Stimulated activated CD4-positive, alpha-beta T cell treated with anti-CD3 and anti-CD28 coated beads, Interleukin-15, amount 100 ng/mL, for 1 hour (primary cell): ENCODE measurements around the gene ZNF383.

Experiments used
- DNase-seq, 2 donors: peaks; one replicate each; pipeline ENCODE4 v3.0.0-alpha.2; 2020; ENCODE audit warnings: low read depth in 1 of 2, low spot score in 1 of 2

Gene ZNF383

GRCh38 chr19:37292998-37293939, 75.3 kb downstream of the ZNF383 start:
- peak in 1 of 2 donors; percentile 32 for DNase-seq

GRCh38 chr19:37294246-37294645, 76.2 kb downstream of the ZNF383 start:
- peak in 1 of 2 donors; percentile 31 for DNase-seq
